ENCODE measurements around the gene OR2D2. TPM values are rescaled to one million over a fixed set of nuclear protein-coding genes. Genes with fewer than 3 reads are reported as not detected.

Gene OR2D2
- not detected for polyA plus RNA-seq (2013, experiment 1 of 2)
- polyA plus RNA-seq (2013, experiment 2 of 2), result not detected

GRCh38 chr11:6892400-6892799, at the start of gene OR2D2:
Gene OR2D2 (minus strand): TSS chr11:6892500. CDS start chr11:6892500, 0 bp downstream.
- no peak within 1 kb of the TSS for H3K27ac ChIP-seq (ENCODE audit: low read depth, low read length)
- H3K36me3 ChIP-seq (ENCODE audit: insufficient read depth, low read length), result no peaks in the 10 kb centered on the region
- no peak within 1 kb of the TSS for H3K9ac ChIP-seq (ENCODE audit: low read depth, low read length)
- H3K4me1 ChIP-seq (ENCODE audit: insufficient read depth, low read length), result no peaks in the 10 kb centered on the region
- no peak within 1 kb of the TSS for H3K4me3 ChIP-seq (ENCODE audit: low read length)
- WGBS, result 100% methylated on average over 2 of the region's 2 CpGs
- H3K27me3 ChIP-seq (ENCODE audit: insufficient read depth, low read length), result no peaks in the 10 kb centered on the region
- H3K9me3 ChIP-seq (ENCODE audit: insufficient read depth, low read depth, low read length), result peaks cover 6% of the 10 kb centered on the region; the same call in 1 of the 2 replicates

- Histone ChIP-seq H3K9me3 (ENCODE audit: insufficient read depth, low read depth, low read length) (no peaks in the 10 kb centered on the region), H3K36me3 (ENCODE audit: insufficient read depth, low read length) (peaks cover 39% of the 10 kb centered on the region), H3K27ac (ENCODE audit: low read depth, low read length) (no peak overlapping the region), H3K27me3 (ENCODE audit: insufficient read depth, low read length) (no peaks in the 10 kb centered on the region), H3K4me3 (ENCODE audit: low read length) (no peak overlapping the region), H3K4me1 (ENCODE audit: insufficient read depth, low read length) (no peaks in the 10 kb centered on the region), H3K9ac (ENCODE audit: low read depth, low read length) (no peak overlapping the region)
Observed at GRCh38 chr11:6941970-6942369, 49.7 kb upstream of the OR2D2 start.

GRCh38 chr11:6932145-6932544, 39.8 kb upstream of the OR2D2 start:
- no peak overlapping the region for H3K27ac ChIP-seq (ENCODE audit: low read depth, low read length)
- H3K36me3 ChIP-seq (ENCODE audit: insufficient read depth, low read length), result peaks cover 44% of the 10 kb centered on the region
- no peak overlapping the region for H3K9ac ChIP-seq (ENCODE audit: low read depth, low read length)
- H3K9me3 ChIP-seq (ENCODE audit: insufficient read depth, low read depth, low read length), result no peaks in the 10 kb centered on the region
- H3K27me3 ChIP-seq (ENCODE audit: insufficient read depth, low read length), result peaks cover 9% of the 10 kb centered on the region; the same call in 1 of the 2 replicates
- H3K4me1 ChIP-seq (ENCODE audit: insufficient read depth, low read length), result peaks cover 21% of the 10 kb centered on the region
- no peak overlapping the region for H3K4me3 ChIP-seq (ENCODE audit: low read length)
- WGBS, result 95% methylated on average over 7 of the region's 7 CpGs

GRCh38 chr11:6931146-6931713, 38.9 kb upstream of the OR2D2 start:
- Histone ChIP-seq H3K36me3 (ENCODE audit: insufficient read depth, low read length) (peaks cover 38% of the 10 kb centered on the region), H3K27ac (ENCODE audit: low read depth, low read length) (no peak overlapping the region), H3K9ac (ENCODE audit: low read depth, low read length) (no peak overlapping the region), H3K9me3 (ENCODE audit: insufficient read depth, low read depth, low read length) (no peaks in the 10 kb centered on the region), H3K4me3 (ENCODE audit: low read length) (no peak overlapping the region), H3K27me3 (ENCODE audit: insufficient read depth, low read length) (peaks cover 12% of the 10 kb centered on the region; the same call in 1 of the 2 replicates), H3K4me1 (ENCODE audit: insufficient read depth, low read length) (peaks cover 21% of the 10 kb centered on the region)
- 97% methylated on average over 3 of the region's 3 CpGs for WGBS

- no peak overlapping the region for H3K4me3 ChIP-seq (ENCODE audit: low read length)
- WGBS, result 64% methylated on average over 4 of the region's 4 CpGs
- H3K36me3 ChIP-seq (ENCODE audit: insufficient read depth, low read length), result peaks cover 16% of the 10 kb centered on the region
- no peak overlapping the region for H3K9ac ChIP-seq (ENCODE audit: low read depth, low read length)
- no peak overlapping the region for H3K27ac ChIP-seq (ENCODE audit: low read depth, low read length)
- no peaks in the 10 kb centered on the region for H3K9me3 ChIP-seq (ENCODE audit: insufficient read depth, low read depth, low read length)
- peaks cover 21% of the 10 kb centered on the region for H3K4me1 ChIP-seq (ENCODE audit: insufficient read depth, low read length)
- peaks cover 12% of the 10 kb centered on the region; the same call in 1 of the 2 replicates for H3K27me3 ChIP-seq (ENCODE audit: insufficient read depth, low read length)
Observed at GRCh38 chr11:6928916-6929315, 36.6 kb upstream of the OR2D2 start.

- Histone ChIP-seq H3K27ac (ENCODE audit: low read depth, low read length) (no peak overlapping the region), H3K4me1 (ENCODE audit: insufficient read depth, low read length) (peaks cover 21% of the 10 kb centered on the region), H3K27me3 (ENCODE audit: insufficient read depth, low read length) (peaks cover 12% of the 10 kb centered on the region; the same call in 1 of the 2 replicates), H3K4me3 (ENCODE audit: low read length) (peak overlapping the region; percentile 78), H3K36me3 (ENCODE audit: insufficient read depth, low read length) (peaks cover 4% of the 10 kb centered on the region; the same call in 1 of the 2 replicates), H3K9ac (ENCODE audit: low read depth, low read length) (peak overlapping the region; percentile 84), H3K9me3 (ENCODE audit: insufficient read depth, low read depth, low read length) (no peaks in the 10 kb centered on the region)
- 22% methylated on average over 11 of the region's 11 CpGs for WGBS
Observed at GRCh38 chr11:6927030-6927617, 34.8 kb upstream of the OR2D2 start.

- peak within 1 kb of the TSS; percentile 84 for H3K9ac ChIP-seq (ENCODE audit: low read depth, low read length)
- peaks cover 12% of the 10 kb centered on the region; the same call in 1 of the 2 replicates for H3K27me3 ChIP-seq (ENCODE audit: insufficient read depth, low read length)
- no peaks in the 10 kb centered on the region for H3K9me3 ChIP-seq (ENCODE audit: insufficient read depth, low read depth, low read length)
- H3K4me3 ChIP-seq (ENCODE audit: low read length), result peak within 1 kb of the TSS; percentile 78
- H3K4me1 ChIP-seq (ENCODE audit: insufficient read depth, low read length), result peaks cover 21% of the 10 kb centered on the region
- 1% methylated on average over 61 of the region's 61 CpGs for WGBS
- H3K27ac ChIP-seq (ENCODE audit: low read depth, low read length), result peak within 1 kb of the TSS; percentile 54; the same call in 1 of the 2 replicates
- H3K36me3 ChIP-seq (ENCODE audit: insufficient read depth, low read length), result no peaks in the 10 kb centered on the region
Observed at GRCh38 chr11:6926208-6927029, 34.1 kb upstream of the OR2D2 start, which contains the start of gene ZNF215. Gene ZNF215 (plus strand): TSS chr11:6926426. CDS start chr11:6932273, 5,847 bp downstream.

GRCh38 chr11:6925636-6926207, 33.4 kb upstream of the OR2D2 start:
- Histone ChIP-seq H3K4me1 (ENCODE audit: insufficient read depth, low read length) (peaks cover 21% of the 10 kb centered on the region), H3K9ac (ENCODE audit: low read depth, low read length) (no peak overlapping the region), H3K27me3 (ENCODE audit: insufficient read depth, low read length) (peaks cover 12% of the 10 kb centered on the region; the same call in 1 of the 2 replicates), H3K27ac (ENCODE audit: low read depth, low read length) (peak overlapping the region; percentile 15; the same call in 1 of the 2 replicates), H3K36me3 (ENCODE audit: insufficient read depth, low read length) (no peaks in the 10 kb centered on the region), H3K9me3 (ENCODE audit: insufficient read depth, low read depth, low read length) (no peaks in the 10 kb centered on the region), H3K4me3 (ENCODE audit: low read length) (peak overlapping the region; percentile 78)
- 69% methylated on average over 2 of the region's 2 CpGs for WGBS

- no peak overlapping the region for H3K9ac ChIP-seq (ENCODE audit: low read depth, low read length)
- H3K4me1 ChIP-seq (ENCODE audit: insufficient read depth, low read length), result peaks cover 21% of the 10 kb centered on the region
- peaks cover 12% of the 10 kb centered on the region; the same call in 1 of the 2 replicates for H3K27me3 ChIP-seq (ENCODE audit: insufficient read depth, low read length)
- no peak overlapping the region for H3K27ac ChIP-seq (ENCODE audit: low read depth, low read length)
- H3K36me3 ChIP-seq (ENCODE audit: insufficient read depth, low read length), result no peaks in the 10 kb centered on the region
- H3K4me3 ChIP-seq (ENCODE audit: low read length), result no peak overlapping the region
- H3K9me3 ChIP-seq (ENCODE audit: insufficient read depth, low read depth, low read length), result no peaks in the 10 kb centered on the region
Observed at GRCh38 chr11:6925007-6925577, 32.8 kb upstream of the OR2D2 start.

- no CpG with 5 or more reads among the region's 1 CpG for WGBS
Observed at GRCh38 chr11:6920702-6921101, 28.4 kb upstream of the OR2D2 start, which contains the start of gene OR2D3. Gene OR2D3 (plus strand): TSS chr11:6921002. CDS start chr11:6921002, 0 bp downstream.

More at GRCh38 chr11:6920702-6921101, 28.4 kb upstream of the OR2D2 start, which contains the start of gene OR2D3:
- Histone ChIP-seq H3K9me3 (ENCODE audit: insufficient read depth, low read depth, low read length) (no peaks in the 10 kb centered on the region), H3K9ac (ENCODE audit: low read depth, low read length) (no peak within 1 kb of the TSS), H3K36me3 (ENCODE audit: insufficient read depth, low read length) (no peaks in the 10 kb centered on the region), H3K4me3 (ENCODE audit: low read length) (no peak within 1 kb of the TSS), H3K27ac (ENCODE audit: low read depth, low read length) (no peak within 1 kb of the TSS), H3K27me3 (ENCODE audit: insufficient read depth, low read length) (no peaks in the 10 kb centered on the region), H3K4me1 (ENCODE audit: insufficient read depth, low read length) (no peaks in the 10 kb centered on the region)

All from HUES64 (cell line).